Rectal smooth muscle tissue (tissue), 1 donor: ENCODE measurements around the gene FLT4.

Experiments
- H3K27ac ChIP-seq: one replicate; pipeline ENCODE4 v1.7.0; 2013; ENCODE audit warnings: low read depth, low read length, inconsistent platforms
- H3K27me3 ChIP-seq: one replicate; pipeline ENCODE4 v1.7.0; 2013; ENCODE audit warnings: low read length; ENCODE audit not compliant: control insufficient read depth, insufficient read depth
- H3K36me3 ChIP-seq: one replicate; pipeline ENCODE4 v1.7.0; 2013; ENCODE audit warnings: low read length; ENCODE audit not compliant: control insufficient read depth, insufficient read depth
- H3K4me1 ChIP-seq: one replicate; pipeline ENCODE4 v1.7.0; 2013; ENCODE audit warnings: low read length; ENCODE audit not compliant: control insufficient read depth, insufficient read depth
- H3K4me3 ChIP-seq: one replicate; pipeline ENCODE4 v1.7.0; 2013; ENCODE audit warnings: low read length
- H3K9ac ChIP-seq: one replicate; pipeline ENCODE4 v1.7.0; 2013; ENCODE audit warnings: low read length

Gene FLT4

GRCh38 chr5:180575571-180575970, 73.8 kb downstream of the FLT4 start:
- Histone ChIP-seq H3K27ac (no peak overlapping the region), H3K4me3 (no peak overlapping the region), H3K27me3 (no peaks in the 10 kb centered on the region), H3K36me3 (peaks cover 9% of the 10 kb centered on the region), H3K4me1 (no peaks in the 10 kb centered on the region), H3K9ac (no peak overlapping the region)

GRCh38 chr5:180568914-180569313, 80.5 kb downstream of the FLT4 start:
- H3K27ac ChIP-seq: no peak overlapping the region
- no peak overlapping the region for H3K9ac ChIP-seq
- H3K4me3 ChIP-seq: no peak overlapping the region
- H3K36me3 ChIP-seq: peaks cover 13% of the 10 kb centered on the region
- H3K27me3 ChIP-seq: no peaks in the 10 kb centered on the region
- no peaks in the 10 kb centered on the region for H3K4me1 ChIP-seq

GRCh38 chr5:180563994-180564393, 85.4 kb downstream of the FLT4 start:
- H3K4me3 ChIP-seq: no peak overlapping the region
- H3K27me3 ChIP-seq: no peaks in the 10 kb centered on the region
- no peaks in the 10 kb centered on the region for H3K4me1 ChIP-seq
- no peak overlapping the region for H3K9ac ChIP-seq
- H3K36me3 ChIP-seq: peaks cover 10% of the 10 kb centered on the region
- H3K27ac ChIP-seq: no peak overlapping the region

GRCh38 chr5:180558232-180558631, 91.2 kb downstream of the FLT4 start:
- H3K9ac ChIP-seq: no peak overlapping the region
- no peaks in the 10 kb centered on the region for H3K27me3 ChIP-seq
- no peak overlapping the region for H3K27ac ChIP-seq
- no peak overlapping the region for H3K4me3 ChIP-seq
- no peaks in the 10 kb centered on the region for H3K4me1 ChIP-seq
- H3K36me3 ChIP-seq: no peaks in the 10 kb centered on the region

- Histone ChIP-seq H3K9ac (no peak overlapping the region), H3K27ac (no peak overlapping the region), H3K36me3 (no peaks in the 10 kb centered on the region), H3K4me1 (no peaks in the 10 kb centered on the region), H3K27me3 (no peaks in the 10 kb centered on the region), H3K4me3 (no peak overlapping the region)
These were observed 92.1 kb downstream of the FLT4 start for GRCh38 chr5:180557217-180557809.

- Histone ChIP-seq H3K4me1 (no peaks in the 10 kb centered on the region), H3K27me3 (no peaks in the 10 kb centered on the region), H3K27ac (no peak overlapping the region), H3K4me3 (no peak overlapping the region), H3K36me3 (peaks cover 5% of the 10 kb centered on the region), H3K9ac (no peak overlapping the region)
These were observed 94.1 kb downstream of the FLT4 start for GRCh38 chr5:180555168-180555921.

- H3K4me1 ChIP-seq: no peaks in the 10 kb centered on the region
- no peak overlapping the region for H3K27ac ChIP-seq
- no peaks in the 10 kb centered on the region for H3K27me3 ChIP-seq
- H3K36me3 ChIP-seq: peaks cover 5% of the 10 kb centered on the region
- no peak overlapping the region for H3K9ac ChIP-seq
- no peak overlapping the region for H3K4me3 ChIP-seq
These were observed 95.9 kb downstream of the FLT4 start for GRCh38 chr5:180553530-180553929.
